GM12874 (cell line): ENCODE measurements around the gene RNF214.

Experiments
- CTCF ChIP-seq: IDR thresholded peaks from 2 replicates; pipeline ENCODE4 v1.5.1; 2011; ENCODE audit warnings: low read depth, mild to moderate bottlenecking, control low read depth, low read length, moderate library complexity; ENCODE audit not compliant: insufficient read depth

RNF214 gene

GRCh38 chr11:117303101-117303500 lies 70.6 kb downstream of the RNF214 start:
- TF ChIP-seq CTCF, result no peak

GRCh38 chr11:117303646-117304315 lies 71.3 kb downstream of the RNF214 start:
- TF ChIP-seq CTCF, result no peak

GRCh38 chr11:117305145-117305544 lies 72.7 kb downstream of the RNF214 start:
- TF ChIP-seq CTCF, result no peak

- no peak for TF ChIP-seq CTCF
Observed at GRCh38 chr11:117309310-117309709, 76.8 kb downstream of the RNF214 start.

GRCh38 chr11:117313091-117313490 lies 80.6 kb downstream of the RNF214 start:
- TF ChIP-seq CTCF, result no peak

- TF ChIP-seq CTCF, result no peak
Observed at GRCh38 chr11:117313828-117314768, 81.6 kb downstream of the RNF214 start.

GRCh38 chr11:117314840-117315239 lies 82.4 kb downstream of the RNF214 start:
- TF ChIP-seq CTCF, result no peak
